Breast epithelium (tissue), 4 donors: ENCODE data around the gene NDUFB10. TPM values are rescaled to one million over a fixed set of nuclear protein-coding genes. Genes with fewer than 3 reads are reported as not detected.

Source experiments
- DNase-seq, 2 donors: peaks; one replicate each; pipeline ENCODE4 v3.0.0-alpha.2; 2019; ENCODE audit warnings: low spot score in 2 of 2
- H3K27ac ChIP-seq, 2 donors: fragments of 200-600 bp; sonication (generic) in 1 of 2; one replicate each; pipeline ENCODE4 v1.5.1; 2016 to 2019; ENCODE audit warnings: mild to moderate bottlenecking in 1 of 2
- H3K27me3 ChIP-seq, 2 donors: fragments of 200-600 bp; sonication (generic) in 1 of 2; one replicate each; pipeline versions ENCODE4 v1.5.1 to v1.6.0; 2017 to 2019; ENCODE audit warnings: control low read depth in 1 of 2, mild to moderate bottlenecking in 1 of 2
- H3K36me3 ChIP-seq: fragments of 200-600 bp; one replicate; pipeline ENCODE4 v1.5.1; 2019
- H3K4me1 ChIP-seq, 2 donors: fragments of 200-600 bp; sonication (generic); one replicate each; pipeline ENCODE4 v1.5.1; 2016 to 2019; ENCODE audit warnings: control low read depth in 1 of 2
- H3K4me3 ChIP-seq, 3 donors: fragments of 200-600 bp; sonication (generic); 1 replicate in 2 of 3; 2 replicates in 1 of 3; pipeline ENCODE4 v1.5.1; 2016 to 2019; ENCODE audit warnings: mild to moderate bottlenecking in 3 of 3, moderate library complexity in 2 of 3
- H3K9me3 ChIP-seq, 2 donors: fragments of 200-600 bp; sonication (generic) in 1 of 2; one replicate each; pipeline ENCODE4 v1.5.1; 2016 to 2019; ENCODE audit warnings: control low read depth in 1 of 2
- CTCF ChIP-seq, 3 donors: fragments of 450-650 bp; IDR thresholded peaks; one replicate each; pipeline ENCODE4 v1.5.1; 2016 to 2017; ENCODE audit warnings: antibody characterized with exemption in 3 of 3, mild to moderate bottlenecking in 3 of 3, moderate library complexity in 3 of 3
- POLR2A ChIP-seq: fragments of 450-650 bp; IDR thresholded peaks from one replicate; pipeline ENCODE4 v1.6.1; 2016; ENCODE audit warnings: antibody characterized with exemption, mild to moderate bottlenecking, moderate library complexity
- POLR2AphosphoS5 ChIP-seq, 3 donors: sonication (generic); formaldehyde crosslinking; IDR thresholded peaks; one replicate each; pipeline ENCODE4 v1.6.1; 2017; ENCODE audit warnings: antibody characterized with exemption in 3 of 3
- intact Hi-C: fragments of 100-400 bp; cut with DNase I; formaldehyde crosslinking; loops from one replicate; pipeline ENCODE4 v1.15.1; 2023; ENCODE audit warnings: low total_unique reads
- total RNA-seq, 3 donors: library from RNA; depleted of rRNA; stranded (reverse); fragments of >200 nt; gene quantifications; one replicate each; pipeline ENCODE4 v1.1.0, GENCODE V29; 2016

Gene NDUFB10
- total RNA-seq, 3 donors from 2014 or later: 114 to 233 (median 144) TPM

GRCh38 chr16:1984347-1985225 lies 25.2 kb downstream of the NDUFB10 start:
- Histone ChIP-seq H3K4me1 (peaks cover 8 to 14% of the 10 kb centered on the region in 2 donors), H3K4me3 (peak overlapping the region; percentile 72 to 99 (median 85)), H3K9me3 (no peaks in the 10 kb centered on the region), H3K27me3 (peaks cover 2 to 26% of the 10 kb centered on the region in 2 donors), H3K27ac (peak overlapping the region; percentile 70 to 79), H3K36me3 (no peaks in the 10 kb centered on the region)
- TF ChIP-seq CTCF (IDR thresholded peaks at IDR 0.05) (no peak), POLR2AphosphoS5 (IDR thresholded peaks at IDR 0.05) (no peak), POLR2A (no peak)
- intact Hi-C loops: no loop called here
- DNase-seq: no peak

- Histone ChIP-seq H3K4me1 (peaks cover 13 to 14% of the 10 kb centered on the region in 2 donors), H3K27ac (no peak overlapping the region)
Observed at GRCh38 chr16:1985466-1986150, 26.3 kb downstream of the NDUFB10 start.

GRCh38 chr16:1987198-1987597 lies 27.9 kb downstream of the NDUFB10 start:
- intact Hi-C loops: no loop called here
- H3K4me1 ChIP-seq: peaks cover 14 to 22% of the 10 kb centered on the region in 2 donors

More at GRCh38 chr16:1985466-1986150, 26.3 kb downstream of the NDUFB10 start:
- TF ChIP-seq POLR2A (no peak), POLR2AphosphoS5 (IDR thresholded peaks at IDR 0.05) (no peak), CTCF (IDR thresholded peaks at IDR 0.05) (no peak)
- peak overlapping the region in 1 of 3 donors; percentile 99 for H3K4me3 ChIP-seq
- peaks cover 5 to 26% of the 10 kb centered on the region in 2 donors for H3K27me3 ChIP-seq
- intact Hi-C loops: no loop called here
- H3K9me3 ChIP-seq: no peaks in the 10 kb centered on the region
- no peak for DNase-seq
- no peaks in the 10 kb centered on the region for H3K36me3 ChIP-seq

GRCh38 chr16:1989209-1990100 lies 30.1 kb downstream of the NDUFB10 start, which contains the start of gene SYNGR3:
Gene SYNGR3, plus strand, starts transcription at chr16:1989970. Its CDS starts 133 bp downstream, at chr16:1990103.
- Histone ChIP-seq H3K4me3 (peak within 1 kb of the TSS in 2 of 3 donors; percentile 39 to 67), H3K9me3 (no peaks in the 10 kb centered on the region), H3K4me1 (peaks cover 9 to 22% of the 10 kb centered on the region in 2 donors), H3K27ac (no peak within 1 kb of the TSS), H3K36me3 (no peaks in the 10 kb centered on the region), H3K27me3 (peaks cover 5 to 25% of the 10 kb centered on the region in 2 donors)
- TF ChIP-seq CTCF (IDR thresholded peaks at IDR 0.05): no peak
- DNase-seq: no peak
- intact Hi-C loops: no loop called here

More at GRCh38 chr16:1987198-1987597, 27.9 kb downstream of the NDUFB10 start:
- Histone ChIP-seq H3K27me3 (peaks cover 5 to 25% of the 10 kb centered on the region in 2 donors), H3K4me3 (no peak overlapping the region), H3K36me3 (no peaks in the 10 kb centered on the region), H3K27ac (no peak overlapping the region), H3K9me3 (no peaks in the 10 kb centered on the region)
- DNase-seq: no peak
- TF ChIP-seq POLR2AphosphoS5 (IDR thresholded peaks at IDR 0.05) (no peak), CTCF (IDR thresholded peaks at IDR 0.05) (no peak), POLR2A (no peak)
